ENCODE measurements around the gene CFAP157.

The CFAP157 gene

GRCh38 chr9:127731938-127732337 lies 25.1 kb downstream of the CFAP157 start:
- no peak for DNase-seq (ENCODE audit: low read depth)
- TF ChIP-seq CTCF (IDR thresholded peaks at IDR 0.05; ENCODE audit: control insufficient read depth, insufficient read depth, low read depth, low read length, missing control alignments), result no peak
- H3K4me3 ChIP-seq (ENCODE audit: control insufficient read depth, low read depth, low read length), result no peak overlapping the region

- no peak overlapping the region for H3K4me3 ChIP-seq (ENCODE audit: control insufficient read depth, low read depth, low read length)
- TF ChIP-seq CTCF (IDR thresholded peaks at IDR 0.05; ENCODE audit: control insufficient read depth, insufficient read depth, low read depth, low read length, missing control alignments), result no peak
- no peak for DNase-seq (ENCODE audit: low read depth)
Observed at GRCh38 chr9:127732444-127732843, 25.7 kb downstream of the CFAP157 start.

GRCh38 chr9:127733614-127734013 lies 26.8 kb downstream of the CFAP157 start:
- no peak for TF ChIP-seq CTCF (IDR thresholded peaks at IDR 0.05; ENCODE audit: control insufficient read depth, insufficient read depth, low read depth, low read length, missing control alignments)
- H3K4me3 ChIP-seq (ENCODE audit: control insufficient read depth, low read depth, low read length), result no peak overlapping the region
- no peak for DNase-seq (ENCODE audit: low read depth)

GRCh38 chr9:127734247-127734746 lies 27.5 kb downstream of the CFAP157 start:
- DNase-seq (ENCODE audit: low read depth), result no peak
- no peak for TF ChIP-seq CTCF (IDR thresholded peaks at IDR 0.05; ENCODE audit: control insufficient read depth, insufficient read depth, low read depth, low read length, missing control alignments)
- peak overlapping the region; percentile 83 for H3K4me3 ChIP-seq (ENCODE audit: control insufficient read depth, low read depth, low read length)

GRCh38 chr9:127734747-127735529 lies 28.1 kb downstream of the CFAP157 start, which contains the start of gene TOR2A:
TOR2A (minus strand) TSS chr9:127735294; CDS start chr9:127735270, 24 bp downstream.
- peak within 1 kb of the TSS; percentile 83 for H3K4me3 ChIP-seq (ENCODE audit: control insufficient read depth, low read depth, low read length)
- DNase-seq (ENCODE audit: low read depth), result peak; percentile 82
- peak; percentile 96 for TF ChIP-seq CTCF (IDR thresholded peaks at IDR 0.05; ENCODE audit: control insufficient read depth, insufficient read depth, low read depth, low read length, missing control alignments)

- no peak overlapping the region for H3K4me3 ChIP-seq (ENCODE audit: control insufficient read depth, low read depth, low read length)
- no peak for DNase-seq (ENCODE audit: low read depth)
- TF ChIP-seq CTCF (IDR thresholded peaks at IDR 0.05; ENCODE audit: control insufficient read depth, insufficient read depth, low read depth, low read length, missing control alignments), result no peak
Observed at GRCh38 chr9:127735530-127736185, 28.9 kb downstream of the CFAP157 start.
